ENCODE measurements around the gene KRT81.
"Not testable (repeated sequence)": the region's sequence is repeated elsewhere in the genome, so short reads cannot be mapped to it uniquely, and the experiment has no call there.

The KRT81 gene

DNA sequence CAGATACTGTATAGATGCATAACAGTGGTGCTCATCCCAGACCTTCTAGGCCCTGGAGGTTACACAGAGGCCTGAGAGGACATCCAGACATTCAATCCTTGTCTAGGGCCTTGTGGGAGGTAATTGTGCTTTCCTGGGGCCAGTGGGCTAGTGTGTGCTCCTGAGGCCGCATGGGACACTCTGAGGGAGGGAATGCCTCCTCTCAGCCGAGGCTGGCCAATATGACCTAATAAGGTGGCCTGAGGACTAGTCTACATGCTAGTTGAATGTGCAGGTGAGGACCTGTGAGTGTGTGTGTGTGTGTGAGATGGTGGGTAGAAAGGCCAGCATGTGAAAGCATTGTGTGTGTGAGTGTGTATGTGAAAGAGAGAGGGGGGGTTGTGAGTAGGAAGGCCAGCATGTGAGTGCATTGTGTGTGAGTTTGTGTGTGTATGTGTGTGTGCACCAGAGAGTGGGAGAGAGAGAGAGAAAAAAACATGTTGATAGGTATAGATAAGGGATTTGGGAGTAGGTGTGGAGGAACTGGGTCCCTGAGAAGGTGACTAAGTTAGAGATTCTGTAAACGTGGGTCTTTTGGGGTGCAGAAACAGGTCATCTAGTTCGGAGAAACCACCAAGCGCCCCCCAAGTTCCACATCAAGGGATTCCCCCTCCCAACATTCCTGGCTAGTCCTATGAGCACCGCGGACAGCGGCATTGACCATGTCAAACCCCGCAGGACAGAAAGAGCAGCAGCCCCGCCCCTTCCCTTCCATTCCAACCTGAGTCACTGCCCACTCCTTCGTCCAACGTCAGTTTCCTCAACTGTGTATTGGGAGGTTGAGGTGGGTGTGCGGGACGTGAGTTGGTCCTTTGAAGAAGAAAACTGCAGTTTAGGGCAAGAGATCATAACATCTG is 9.7 kb upstream of the KRT81 start:
- no peak for DNase-seq (ENCODE audit: extremely low read depth in 1 of 2, low read depth in 1 of 2)

GRCh38 chr12:52298677-52299190 is 7.4 kb upstream of the KRT81 start:
- no peak for DNase-seq (ENCODE audit: extremely low read depth in 1 of 2, low read depth in 1 of 2)

- DNase-seq (ENCODE audit: extremely low read depth in 1 of 2, low read depth in 1 of 2): no peak
Observed at GRCh38 chr12:52296572-52297215, 5.4 kb upstream of the KRT81 start.

GRCh38 chr12:52295663-52296062 is 4.3 kb upstream of the KRT81 start:
- no peak for DNase-seq (ENCODE audit: extremely low read depth in 1 of 2, low read depth in 1 of 2)

GRCh38 chr12:52294803-52295202 is 3.5 kb upstream of the KRT81 start:
- DNase-seq (ENCODE audit: extremely low read depth in 1 of 2, low read depth in 1 of 2): no peak

DNA sequence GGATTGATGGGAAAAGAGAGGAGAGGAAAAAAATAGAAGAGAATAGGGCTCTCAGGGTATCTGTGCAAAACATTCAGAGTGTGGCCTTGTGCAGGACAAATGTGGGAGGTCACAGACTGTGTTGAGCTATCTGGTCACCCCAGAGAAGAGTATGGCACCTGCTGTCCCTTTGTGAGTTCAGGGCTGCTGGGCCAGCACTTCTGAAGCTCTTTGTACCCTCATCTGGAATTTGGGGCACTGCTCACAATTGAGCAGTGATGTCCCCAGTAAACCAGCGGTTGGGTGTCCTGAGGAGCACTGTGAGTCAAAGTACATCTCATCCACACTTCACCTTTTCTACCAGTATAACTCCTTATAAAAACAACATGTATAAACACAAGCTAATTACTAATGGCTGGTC is 2.6 kb upstream of the KRT81 start:
- DNase-seq (ENCODE audit: extremely low read depth in 1 of 2, low read depth in 1 of 2): no peak

DNA sequence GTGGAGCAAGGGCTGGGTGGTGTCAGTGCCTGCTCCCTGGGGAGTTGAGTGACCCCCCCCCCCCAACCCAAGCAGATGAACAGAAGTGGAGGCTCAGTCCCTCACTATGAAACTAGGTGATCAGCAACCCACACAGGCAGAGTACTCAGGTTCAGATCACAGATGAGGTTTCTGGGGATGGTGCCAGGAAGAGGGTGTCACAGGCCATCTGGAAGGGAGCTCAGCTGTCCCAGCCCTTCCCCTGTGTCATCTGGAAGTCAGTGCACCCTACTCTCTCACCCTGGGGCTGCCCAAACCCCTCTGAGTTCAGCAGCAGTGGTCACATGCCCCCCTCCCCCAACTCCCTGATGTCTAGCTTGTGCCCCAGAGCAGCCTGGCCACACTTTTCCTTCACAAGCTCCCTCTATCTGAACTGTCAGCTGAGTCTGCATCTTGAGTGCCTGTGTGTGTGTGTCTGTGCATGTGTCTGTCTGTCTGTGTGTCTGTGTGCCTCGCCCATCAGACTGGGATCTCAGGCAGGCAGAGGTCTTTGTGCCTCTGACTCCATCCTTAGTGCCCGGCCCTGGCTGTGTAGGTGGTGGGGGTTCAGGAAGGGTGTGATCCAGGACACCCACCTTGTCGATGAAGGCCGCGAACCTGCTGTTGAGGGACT is 725 bp downstream of the KRT81 start:
- DNase-seq (ENCODE audit: extremely low read depth in 1 of 2, low read depth in 1 of 2): not testable (repeated sequence)

DNA sequence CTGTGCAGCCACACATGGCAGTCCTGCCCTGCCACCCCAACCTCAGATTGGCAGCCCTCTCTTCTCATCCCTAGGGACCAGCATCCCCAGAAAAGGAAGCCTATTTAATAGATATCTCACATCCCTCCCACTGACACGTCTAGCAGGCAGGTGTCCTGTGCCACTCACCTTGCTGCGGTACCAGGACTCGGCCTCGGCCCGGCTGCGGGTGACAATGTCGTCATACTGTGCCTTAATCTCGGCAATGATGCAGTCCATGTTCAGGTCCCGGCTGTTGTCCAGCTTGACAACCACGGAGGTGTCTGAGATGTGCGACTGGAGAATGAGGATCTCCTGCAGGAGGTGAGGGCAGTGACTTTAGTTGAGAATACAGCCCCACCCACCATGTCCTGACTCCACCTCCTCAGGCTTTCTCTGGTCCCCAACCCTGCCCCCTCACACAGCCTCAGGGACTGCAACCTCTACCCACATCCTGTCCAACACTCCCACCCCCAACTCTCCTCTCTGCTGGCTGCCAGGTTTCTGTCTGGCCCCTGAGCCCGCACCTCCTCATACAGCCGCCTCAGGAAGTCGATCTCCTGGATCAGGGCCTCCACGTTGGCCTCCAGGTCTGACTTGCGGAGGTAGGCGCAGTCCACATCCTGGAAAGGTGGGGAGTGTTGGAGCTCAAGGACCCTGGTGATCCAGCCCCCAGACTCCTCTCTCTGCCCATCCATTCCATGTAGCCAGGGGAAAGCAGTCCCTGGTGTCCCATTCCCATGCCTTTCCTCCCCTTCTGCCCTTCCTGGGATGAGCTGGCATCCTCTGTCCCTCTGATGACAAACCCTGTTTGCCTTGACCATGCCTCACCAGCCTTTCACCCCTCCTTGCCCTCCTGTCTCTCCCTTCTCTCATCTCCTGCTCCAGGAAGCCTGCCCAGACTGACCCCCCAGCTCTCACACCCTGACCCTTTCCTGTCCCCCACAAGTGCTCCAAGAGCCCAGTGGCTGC is 3.2 kb downstream of the KRT81 start:
- DNase-seq (ENCODE audit: extremely low read depth in 1 of 2, low read depth in 1 of 2): not testable (repeated sequence)

DNA sequence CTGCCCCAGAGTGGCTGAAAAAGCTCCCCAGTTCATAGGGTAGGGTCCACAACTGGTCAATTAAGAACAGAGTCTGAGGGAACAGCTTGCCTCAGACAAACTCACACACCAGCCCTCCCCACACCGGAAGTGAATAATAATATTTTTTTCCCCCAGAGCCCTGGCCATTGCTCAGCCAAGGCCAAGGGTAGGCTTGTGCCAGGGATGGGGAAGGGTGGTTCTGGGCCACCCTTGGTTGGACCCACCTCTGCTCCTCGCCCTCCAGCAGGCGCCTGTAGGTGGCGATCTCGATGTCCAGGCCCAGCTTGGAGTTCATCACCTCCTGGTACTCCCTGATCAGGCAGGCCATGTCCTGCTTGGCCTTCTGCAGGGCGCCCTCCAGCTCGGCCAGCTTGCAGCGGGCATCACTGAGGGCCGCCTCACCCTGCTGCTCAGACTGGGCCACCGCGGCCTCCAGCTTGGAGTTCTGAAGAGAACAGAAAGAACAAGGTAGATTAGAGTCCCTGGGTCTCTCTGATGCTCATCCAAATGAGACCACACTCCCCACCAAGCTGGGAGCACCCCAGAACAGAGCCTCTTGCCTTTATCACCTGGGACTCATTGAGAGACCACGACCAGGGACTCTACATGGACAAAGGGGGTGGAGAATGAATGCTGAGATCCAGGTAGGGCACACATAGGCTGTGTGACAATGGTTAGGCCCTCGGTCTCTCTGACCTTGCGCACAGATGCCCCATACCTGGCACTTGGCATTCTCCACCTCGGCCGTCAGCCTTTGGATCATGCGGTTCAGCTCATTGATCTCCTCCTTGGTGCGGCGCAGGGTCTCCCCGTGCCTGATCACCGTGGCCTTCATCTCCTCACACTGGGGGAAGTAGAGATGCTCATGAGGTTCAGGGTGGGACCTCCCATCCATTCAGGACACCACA is 4.2 kb downstream of the KRT81 start:
- DNase-seq (ENCODE audit: extremely low read depth in 1 of 2, low read depth in 1 of 2): not testable (repeated sequence)

DNA sequence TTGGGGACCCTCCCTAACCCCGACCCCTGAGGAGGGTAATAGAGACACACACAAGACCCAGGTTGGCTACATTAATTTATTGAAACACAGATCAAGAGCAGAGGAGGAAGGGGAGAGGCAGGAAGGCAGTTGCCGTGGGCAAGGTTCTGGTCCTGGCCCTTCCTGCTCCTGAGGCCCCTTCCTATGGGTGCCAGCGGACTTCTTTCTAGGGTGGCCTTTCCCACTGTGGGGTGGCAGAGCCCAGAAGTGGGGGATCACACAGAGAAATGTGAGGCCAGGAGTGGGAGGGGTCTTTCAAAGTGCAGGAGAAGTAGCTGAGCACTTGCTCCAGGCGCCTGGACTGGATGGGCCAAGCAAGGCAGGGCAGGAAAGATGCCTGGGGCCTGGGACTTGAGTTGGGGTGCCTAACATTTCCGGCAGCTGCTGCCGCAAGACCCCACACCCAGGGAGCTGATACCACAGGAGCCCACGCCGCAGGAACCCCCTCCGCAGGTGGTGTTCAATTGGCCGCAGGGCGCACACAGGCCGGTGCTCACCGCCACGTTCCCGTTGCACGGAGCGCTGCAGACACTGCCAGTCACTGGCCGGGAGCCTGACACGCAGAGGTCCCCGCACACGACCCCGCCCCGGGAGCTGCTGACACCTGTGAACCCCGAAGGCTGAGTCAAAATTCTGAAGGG is 5.3 kb downstream of the KRT81 start:
- no peak for DNase-seq (ENCODE audit: extremely low read depth in 1 of 2, low read depth in 1 of 2)

- DNase-seq (ENCODE audit: extremely low read depth in 1 of 2, low read depth in 1 of 2): no peak
Observed at GRCh38 chr12:52285172-52285745, 6.1 kb downstream of the KRT81 start.

DNA sequence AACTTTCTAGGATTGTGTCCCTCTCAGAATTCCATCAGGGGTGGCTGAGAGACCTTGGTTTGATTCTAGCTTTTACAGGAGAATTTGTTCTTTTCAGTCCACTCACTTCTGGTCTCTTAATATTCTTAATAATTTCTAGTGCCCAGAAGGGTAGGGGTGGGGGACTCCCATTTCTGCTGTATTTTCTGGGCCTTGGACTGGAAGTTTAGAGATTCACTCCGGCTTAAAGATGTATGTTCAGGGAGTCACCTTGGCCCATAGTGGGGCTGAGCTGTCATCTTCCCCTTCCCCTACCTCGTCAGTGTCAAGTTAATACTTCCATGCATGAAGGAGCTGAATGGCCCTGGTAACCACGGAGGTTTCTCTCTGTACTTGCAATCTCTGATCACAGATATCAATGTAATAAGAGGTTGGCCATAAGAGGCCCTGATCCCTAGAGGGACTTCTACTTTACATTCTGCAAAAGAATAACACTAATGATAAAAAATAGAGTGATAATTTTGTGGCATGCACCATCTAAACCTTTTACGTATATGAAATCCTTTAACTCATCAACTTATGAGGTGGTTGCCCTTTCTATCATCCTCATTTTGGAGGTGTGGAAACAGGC is 6.7 kb downstream of the KRT81 start:
- no peak for DNase-seq (ENCODE audit: extremely low read depth in 1 of 2, low read depth in 1 of 2)

- no peak for DNase-seq (ENCODE audit: extremely low read depth in 1 of 2, low read depth in 1 of 2)
Observed at GRCh38 chr12:52280796-52281560, 10.4 kb downstream of the KRT81 start.

DNA sequence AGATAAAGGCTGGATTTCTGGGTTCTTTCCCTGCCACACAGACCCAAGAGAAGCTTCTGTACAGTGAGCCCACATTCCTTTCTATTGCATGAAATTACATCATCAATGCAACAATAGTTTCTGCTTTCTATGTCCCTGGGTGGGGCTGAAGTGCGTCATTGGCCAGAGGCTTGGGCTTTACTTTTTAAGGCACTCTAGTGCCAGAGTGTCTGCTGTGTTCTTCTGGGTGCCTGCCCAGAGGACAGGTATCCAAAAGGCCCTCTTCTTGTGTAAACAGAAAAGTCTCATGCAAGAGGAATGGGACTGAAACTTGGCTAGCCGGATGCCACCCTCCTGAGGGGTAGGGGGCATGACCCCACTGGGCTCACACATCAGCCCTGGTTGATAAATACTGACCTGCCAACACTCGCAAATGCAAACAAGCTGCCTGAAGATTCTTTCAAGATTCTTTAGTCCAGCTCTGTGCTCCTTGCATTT is 11.0 kb downstream of the KRT81 start:
- no peak for DNase-seq (ENCODE audit: extremely low read depth in 1 of 2, low read depth in 1 of 2)

GRCh38 chr12:52279422-52280318 is 11.7 kb downstream of the KRT81 start:
- DNase-seq (ENCODE audit: extremely low read depth in 1 of 2, low read depth in 1 of 2): no peak
